Pancreas (tissue), 10 donors: ENCODE results near the gene ABCD3. TPM values are rescaled to one million over a fixed set of nuclear protein-coding genes. Genes with fewer than 3 reads are reported as not detected.
"Not testable (repeated sequence)": the region's sequence is repeated elsewhere in the genome, so short reads cannot be mapped to it uniquely, and the experiment has no call there.

ENCODE experiments used
- ATAC-seq, 4 donors: fragments of 200-7000 bp; cut with Tn5 transposase; one replicate each; pipeline versions ENCODE4 v1.8.0 to v1.9.1; 2020; ENCODE audit warnings: mild to moderate bottlenecking in 4 of 4, moderate library complexity in 4 of 4
- DNase-seq, 6 donors: peaks; one replicate each; pipeline ENCODE4 v3.0.0-alpha.2; 2020
- FAIRE-seq: peaks from 2 replicates; lab custom pipeline; 2012; peaks lifted over from hg19 to GRCh38; lab: Jason Lieb, UNC
- H3K27ac ChIP-seq, 4 donors: fragments of 200-600 bp; sonication (generic); 1 replicate in 3 of 4; 2 replicates in 1 of 4; pipeline versions ENCODE4 v1.5.0 to v1.8.0; 2020
- H3K27me3 ChIP-seq, 4 donors: fragments of 200-600 bp; one replicate each; pipeline ENCODE4 v1.8.0; 2021
- H3K36me3 ChIP-seq, 3 donors: fragments of 200-600 bp; sonication (generic) in 1 of 3; one replicate each; pipeline versions ENCODE4 v1.5.0 to v1.8.0; 2020 to 2021
- H3K4me1 ChIP-seq, 3 donors: fragments of 200-600 bp; one replicate each; pipeline ENCODE4 v1.8.0; 2021
- H3K4me3 ChIP-seq, 4 donors: fragments of 200-600 bp; sonication (generic) in 2 of 4; one replicate each; pipeline versions ENCODE4 v1.5.0 to v1.8.0; 2020 to 2021
- H3K9me3 ChIP-seq, 4 donors: fragments of 200-600 bp; one replicate each; pipeline ENCODE4 v1.8.0; 2021
- CTCF ChIP-seq, 4 donors: fragments of 200-600 bp; sonication (generic) in 3 of 4; IDR thresholded peaks; one replicate each; pipeline versions ENCODE4 v1.5.0 to v1.8.0; 2021; ENCODE audit warnings: antibody characterized with exemption in 4 of 4
- WGBS, 2 donors: extraction: QIAGEN DNeasy Blood & Tissue Kit; methylation state at CpG; one replicate each; pipeline ENCODE4 v1.1.7; 2013; 5-methylcytosine and 5-hydroxymethylcytosine counted together
- intact Hi-C, 3 donors: fragments of 100-400 bp; cut with DNase I; formaldehyde crosslinking; loops; one replicate each; pipeline versions ENCODE4 v1.11.1 to v1.14.2; 2022
- polyA plus RNA-seq, 2 donors: library from polyadenylated mRNA; stranded (reverse); fragments of 200-250 nt; gene quantifications; one replicate each; pipeline ENCODE4 v1.2.3, GENCODE V29; 2013
- total RNA-seq, 6 donors: library from RNA; stranded (reverse); fragmentation: NEBNext Ultra II Directional in 4 of 6; extraction: Animal tissue kit (Norgen Biotek cat#: 25700) in 4 of 6; gene quantifications; one replicate each; pipeline versions ENCODE4 v1.2.1 to v1.2.4, GENCODE V29; 2021 to 2023
- donor health status: healthy with polysubstance abuse.
- donor health status: DM: no; HTN: no; CAD: no; lungs with moderate emphysema.
- donor health status: DM: no; HTN: no; CAD: no.
- donor health status: control.
- donor health status: control.
- donor health status: Bipolar disorder and iron deficiency.
- donor health status: DM: yes; HTN: yes; CAD: no.
- donor health status: DM: no; HTN: no; CAD: no.
- donor health status: DM: no; HTN: no; CAD: no.
- donor health status: DM: yes; HTN: yes; CAD: no.

ABCD3 gene
- total and polyA plus RNA-seq, 8 donors = 11.7 to 35.8 (median 30.8) TPM

GRCh38 chr1:94448741-94449140 lies 30.6 kb downstream of the ABCD3 start:
- H3K9me3 ChIP-seq, ATAC-seq: not testable (repeated sequence)
- 94 to 96% methylated on average over 3 of the region's 3 CpGs for WGBS, 2 donors

GRCh38 chr1:94456736-94457135 lies 38.5 kb downstream of the ABCD3 start:
- Histone ChIP-seq H3K9me3 (no peaks in the 10 kb centered on the region), H3K4me1 (peaks cover 0 to 4% (median 2%) of the 10 kb centered on the region in 3 donors), H3K4me3 (no peak overlapping the region), H3K27ac (no peak overlapping the region), H3K36me3 (peaks cover 0 to 13% (median 0%) of the 10 kb centered on the region in 3 donors), H3K27me3 (no peaks in the 10 kb centered on the region)
- TF ChIP-seq CTCF (IDR thresholded peaks at IDR 0.05) = no peak
- no peak for DNase-seq
- intact Hi-C loops = no loop called here
- 68 to 86% methylated on average over 2 of the region's 2 CpGs for WGBS, 2 donors
- FAIRE-seq = no peak
- no peak for ATAC-seq

More at GRCh38 chr1:94448741-94449140, 30.6 kb downstream of the ABCD3 start:
- H3K27ac ChIP-seq, H3K27me3 ChIP-seq, H3K4me3 ChIP-seq, intact Hi-C loops, FAIRE-seq, DNase-seq, H3K4me1 ChIP-seq: not testable (repeated sequence)
- H3K36me3 ChIP-seq = peaks cover 0 to 12% (median 11%) of the 10 kb centered on the region in 3 donors

- Histone ChIP-seq H3K4me1 (peaks cover 5 to 23% (median 20%) of the 10 kb centered on the region in 3 donors), H3K36me3 (peaks cover 0 to 23% (median 0%) of the 10 kb centered on the region in 3 donors), H3K27ac (peak overlapping the region in 1 of 4 donors; percentile 37), H3K4me3 (no peak overlapping the region), H3K9me3 (no peaks in the 10 kb centered on the region), H3K27me3 (no peaks in the 10 kb centered on the region)
- intact Hi-C loops = no loop called here
- 55 to 63% methylated on average over 2 of the region's 2 CpGs for WGBS, 2 donors
- ATAC-seq = peak in 3 of 4 donors; percentile 10 to 19 (median 15)
- no peak for FAIRE-seq
- no peak for TF ChIP-seq CTCF (IDR thresholded peaks at IDR 0.05)
- no peak for DNase-seq
Observed at GRCh38 chr1:94462606-94463005, 44.4 kb downstream of the ABCD3 start.

GRCh38 chr1:94463056-94463764 lies 45.0 kb downstream of the ABCD3 start:
- peak overlapping the region in 2 of 4 donors; percentile 40 to 51 for H3K27ac ChIP-seq
- peaks cover 5 to 23% (median 20%) of the 10 kb centered on the region in 3 donors for H3K4me1 ChIP-seq
- 27 to 40% methylated on average over 3 of the region's 3 CpGs for WGBS, 2 donors
- H3K4me3 ChIP-seq = no peak overlapping the region
- H3K9me3 ChIP-seq = no peaks in the 10 kb centered on the region
- no peak for FAIRE-seq
- intact Hi-C loops = no loop called here
- no peak for TF ChIP-seq CTCF (IDR thresholded peaks at IDR 0.05)
- H3K27me3 ChIP-seq = no peaks in the 10 kb centered on the region
- ATAC-seq = peak; percentile 38 to 67 (median 53)
- no peak for DNase-seq
- H3K36me3 ChIP-seq = peaks cover 0 to 19% (median 0%) of the 10 kb centered on the region in 3 donors

GRCh38 chr1:94463765-94464330 lies 45.7 kb downstream of the ABCD3 start:
- peak; percentile 70 for FAIRE-seq
- peak in 2 of 6 donors; percentile 22 to 29 for DNase-seq
- ATAC-seq = peak; percentile 84 to 97 (median 94)

More at GRCh38 chr1:94463765-94464330, 45.7 kb downstream of the ABCD3 start:
- Histone ChIP-seq H3K9me3 (no peaks in the 10 kb centered on the region), H3K27me3 (no peaks in the 10 kb centered on the region), H3K4me3 (no peak overlapping the region), H3K27ac (peak overlapping the region in 2 of 4 donors; percentile 40 to 51), H3K4me1 (peaks cover 5 to 23% (median 20%) of the 10 kb centered on the region in 3 donors), H3K36me3 (peaks cover 0 to 17% (median 0%) of the 10 kb centered on the region in 3 donors)
- 37 to 43% methylated on average over 3 of the region's 3 CpGs for WGBS, 2 donors
- TF ChIP-seq CTCF (IDR thresholded peaks at IDR 0.05) = peak in 3 of 4 donors; percentile 25 to 40 (median 26)
- intact Hi-C loops = no loop called here
